Measurements from ENCODE around the gene HFM1.
A peak's percentile ranks its signal among the peaks of the same experiment; 100 is the strongest.
"Not testable (repeated sequence)": the region's sequence is repeated elsewhere in the genome, so short reads cannot be mapped to it uniquely, and the experiment has no call there.

Gene HFM1

DNA sequence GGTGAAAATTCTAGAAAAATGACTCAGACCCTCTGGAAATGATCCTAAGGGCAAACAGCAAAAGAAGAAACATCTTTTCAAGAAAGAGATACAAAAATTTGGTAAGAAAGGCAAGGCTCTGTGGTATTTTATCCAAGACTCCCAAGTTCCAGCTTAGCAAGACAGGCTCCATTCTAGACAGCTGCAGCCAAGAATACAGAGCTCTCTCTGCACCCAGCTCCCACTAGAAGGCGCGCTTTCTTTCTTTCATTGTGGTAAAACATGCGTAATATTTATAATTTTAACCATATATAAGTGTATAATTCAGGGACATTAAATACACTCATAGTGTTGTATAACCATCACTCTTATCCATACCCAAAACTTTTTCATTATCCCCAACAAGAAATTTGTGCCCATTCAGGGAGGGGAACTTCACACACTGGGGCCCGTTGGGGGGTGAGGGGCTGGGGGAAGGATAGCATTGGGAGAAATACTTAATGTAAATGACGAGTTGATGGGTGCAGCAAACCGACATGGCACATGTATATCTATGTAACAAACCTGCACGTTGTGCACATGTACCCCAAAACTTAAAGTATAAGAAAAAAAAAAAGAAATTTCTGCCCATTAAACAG lies 2.2 kb upstream of the HFM1 start:
- DNase-seq (ENCODE audit: low read depth, low spot score), result no peak
- Histone ChIP-seq H3K27me3 (ENCODE audit: control insufficient read depth, insufficient read depth, low read length) (no peaks in the 10 kb centered on the region), H3K4me1 (ENCODE audit: control insufficient read depth, insufficient read depth, low read length) (no peaks in the 10 kb centered on the region), H3K27ac (ENCODE audit: low read length) (no peak overlapping the region), H3K4me3 (ENCODE audit: low read length) (no peak overlapping the region), H3K9me3 (ENCODE audit: control insufficient read depth, insufficient read depth, low read length) (no peaks in the 10 kb centered on the region), H3K36me3 (ENCODE audit: control insufficient read depth, insufficient read depth, low read length) (no peaks in the 10 kb centered on the region)
- no CpG with 5 or more reads among the region's 7 CpGs for WGBS (ENCODE audit: insufficient coverage, insufficient read length)

DNA sequence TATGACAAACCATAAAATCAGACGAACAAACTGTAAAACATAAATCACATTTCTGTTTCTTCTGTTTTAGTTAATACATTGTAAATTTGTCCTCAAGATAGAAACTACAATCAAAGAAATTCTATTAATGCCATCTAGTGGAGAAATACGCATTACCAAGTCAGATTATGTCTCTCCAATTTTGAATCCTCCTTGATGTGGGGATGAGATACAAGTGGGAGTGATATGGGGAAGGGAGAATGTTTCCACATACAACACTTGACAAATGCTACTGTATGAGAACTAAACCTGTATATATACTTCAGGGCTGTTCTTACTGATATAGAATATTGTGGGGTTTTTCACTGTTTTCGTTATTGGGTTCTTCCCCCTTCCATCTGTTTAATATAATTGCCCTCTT lies 2.6 kb downstream of the HFM1 start:
- no peaks in the 10 kb centered on the region for H3K9me3 ChIP-seq (ENCODE audit: control insufficient read depth, insufficient read depth, low read length)
- WGBS (ENCODE audit: insufficient coverage, insufficient read length), result 100% methylated on average over 1 of the region's 3 CpGs
- no peaks in the 10 kb centered on the region for H3K36me3 ChIP-seq (ENCODE audit: control insufficient read depth, insufficient read depth, low read length)
- H3K4me1 ChIP-seq (ENCODE audit: control insufficient read depth, insufficient read depth, low read length), result no peaks in the 10 kb centered on the region
- no peak overlapping the region for H3K4me3 ChIP-seq (ENCODE audit: low read length)
- no peak overlapping the region for H3K27ac ChIP-seq (ENCODE audit: low read length)
- no peaks in the 10 kb centered on the region for H3K27me3 ChIP-seq (ENCODE audit: control insufficient read depth, insufficient read depth, low read length)
- DNase-seq (ENCODE audit: low read depth, low spot score), result no peak

DNA sequence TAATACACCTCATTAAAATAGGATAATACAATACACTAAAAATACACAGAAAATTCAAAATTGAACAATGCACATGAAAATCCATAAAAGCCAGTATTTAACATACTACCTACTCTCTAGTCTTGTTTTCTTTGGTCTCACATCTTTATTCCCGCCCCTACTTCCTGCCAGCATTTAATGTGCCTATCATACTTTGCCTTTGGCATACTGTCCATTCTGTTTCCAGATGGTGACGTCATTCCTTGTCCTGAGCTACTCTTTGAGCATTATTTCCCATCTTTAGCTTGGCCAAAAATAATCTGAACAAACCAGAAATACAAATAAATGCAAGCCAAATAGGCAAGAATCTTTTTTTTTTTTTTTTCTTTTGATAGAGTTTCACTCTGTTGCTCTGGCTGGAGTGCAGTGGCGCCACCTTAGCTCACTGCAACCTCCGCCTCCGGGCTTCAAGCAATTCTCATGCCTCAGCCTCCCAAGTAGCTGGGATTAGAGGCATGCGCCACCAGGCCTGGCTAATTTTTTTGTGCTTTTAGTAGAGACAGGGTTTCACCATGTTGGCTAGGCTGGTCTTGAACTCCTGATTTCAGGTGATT lies 4.4 kb downstream of the HFM1 start:
- no peaks in the 10 kb centered on the region for H3K4me1 ChIP-seq (ENCODE audit: control insufficient read depth, insufficient read depth, low read length)
- WGBS (ENCODE audit: insufficient coverage, insufficient read length), result no CpG with 5 or more reads among the region's 6 CpGs
- no peak overlapping the region for H3K27ac ChIP-seq (ENCODE audit: low read length)
- H3K36me3 ChIP-seq (ENCODE audit: control insufficient read depth, insufficient read depth, low read length), result no peaks in the 10 kb centered on the region
- no peak overlapping the region for H3K4me3 ChIP-seq (ENCODE audit: low read length)
- no peaks in the 10 kb centered on the region for H3K27me3 ChIP-seq (ENCODE audit: control insufficient read depth, insufficient read depth, low read length)
- no peaks in the 10 kb centered on the region for H3K9me3 ChIP-seq (ENCODE audit: control insufficient read depth, insufficient read depth, low read length)
- DNase-seq (ENCODE audit: low read depth, low spot score), result peak; percentile 1

DNA sequence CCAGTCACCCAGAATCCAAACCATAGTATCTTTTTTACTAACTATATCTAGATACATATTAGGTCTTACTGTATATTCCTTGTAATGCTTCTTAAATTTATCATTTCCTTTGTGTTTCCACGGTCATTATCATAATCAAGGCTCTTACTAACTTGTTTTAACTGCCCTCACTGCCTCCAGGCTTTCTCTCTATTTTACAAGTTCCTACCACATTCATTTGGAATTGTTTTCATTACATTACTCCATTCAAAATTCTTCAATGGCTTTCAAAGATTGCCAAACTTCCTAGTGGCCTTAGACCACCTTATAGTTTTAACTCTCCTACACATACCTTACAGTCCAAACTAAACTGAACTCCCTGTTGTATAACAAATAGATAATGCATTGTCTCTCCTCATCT lies 6.3 kb downstream of the HFM1 start:
- Histone ChIP-seq H3K36me3 (ENCODE audit: control insufficient read depth, insufficient read depth, low read length) (no peaks in the 10 kb centered on the region), H3K27me3 (ENCODE audit: control insufficient read depth, insufficient read depth, low read length) (no peaks in the 10 kb centered on the region), H3K9me3 (ENCODE audit: control insufficient read depth, insufficient read depth, low read length) (no peaks in the 10 kb centered on the region), H3K27ac (ENCODE audit: low read length) (no peak overlapping the region), H3K4me3 (ENCODE audit: low read length) (no peak overlapping the region), H3K4me1 (ENCODE audit: control insufficient read depth, insufficient read depth, low read length) (no peaks in the 10 kb centered on the region)
- no peak for DNase-seq (ENCODE audit: low read depth, low spot score)
- WGBS (ENCODE audit: insufficient coverage, insufficient read length), result no CpG with 5 or more reads among the region's 1 CpG

DNA sequence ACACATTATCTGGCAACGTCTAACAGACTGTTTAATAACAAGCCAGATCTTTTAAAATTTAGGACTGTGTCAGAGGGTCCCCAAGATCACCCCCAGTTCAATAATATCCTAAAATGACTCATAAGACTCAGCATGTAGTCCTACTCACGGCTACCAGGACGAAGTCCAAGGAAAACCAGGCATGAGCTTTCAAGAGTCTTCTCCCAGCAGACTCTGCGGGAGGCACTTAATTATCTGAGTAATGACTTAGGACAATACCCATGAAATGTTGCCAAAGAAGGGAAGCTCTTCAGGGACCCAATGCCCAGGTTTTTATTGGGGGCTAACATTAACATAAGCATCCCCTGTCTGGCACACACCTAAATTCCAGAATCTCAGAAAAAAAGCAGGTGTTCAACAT lies 7.0 kb downstream of the HFM1 start:
- Histone ChIP-seq H3K9me3 (ENCODE audit: control insufficient read depth, insufficient read depth, low read length) (no peaks in the 10 kb centered on the region), H3K4me3 (ENCODE audit: low read length) (no peak overlapping the region), H3K27ac (ENCODE audit: low read length) (no peak overlapping the region), H3K27me3 (ENCODE audit: control insufficient read depth, insufficient read depth, low read length) (no peaks in the 10 kb centered on the region), H3K4me1 (ENCODE audit: control insufficient read depth, insufficient read depth, low read length) (no peaks in the 10 kb centered on the region), H3K36me3 (ENCODE audit: control insufficient read depth, insufficient read depth, low read length) (no peaks in the 10 kb centered on the region)
- DNase-seq (ENCODE audit: low read depth, low spot score), result no peak
- no CpG with 5 or more reads among the region's 4 CpGs for WGBS (ENCODE audit: insufficient coverage, insufficient read length)

DNA sequence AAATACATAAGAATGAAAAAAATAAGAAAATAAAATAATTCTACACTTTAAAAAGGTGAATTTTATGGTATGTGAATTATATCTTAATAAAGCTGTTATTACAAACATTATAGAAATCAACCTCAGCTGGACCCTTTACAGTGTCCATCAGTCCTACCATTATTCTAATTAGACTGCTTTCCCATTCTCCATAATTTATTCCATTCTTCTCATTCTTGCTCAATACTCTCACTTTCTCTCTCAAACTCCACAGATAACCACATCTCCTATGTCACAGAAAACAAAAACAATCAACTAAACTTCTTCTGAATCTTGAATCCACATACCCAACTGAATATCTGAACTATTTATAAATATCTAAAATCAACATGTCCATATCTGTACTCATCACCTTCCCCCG lies 11.6 kb downstream of the HFM1 start:
- Histone ChIP-seq H3K9me3 (ENCODE audit: control insufficient read depth, insufficient read depth, low read length) (no peaks in the 10 kb centered on the region), H3K4me1 (ENCODE audit: control insufficient read depth, insufficient read depth, low read length) (no peaks in the 10 kb centered on the region), H3K36me3 (ENCODE audit: control insufficient read depth, insufficient read depth, low read length) (no peaks in the 10 kb centered on the region), H3K27me3 (ENCODE audit: control insufficient read depth, insufficient read depth, low read length) (no peaks in the 10 kb centered on the region), H3K4me3 (ENCODE audit: low read length) (no peak overlapping the region), H3K27ac (ENCODE audit: low read length) (no peak overlapping the region)
- DNase-seq (ENCODE audit: low read depth, low spot score), result no peak
- WGBS (ENCODE audit: insufficient coverage, insufficient read length), result 100% methylated on average over 1 of the region's 1 CpG

DNA sequence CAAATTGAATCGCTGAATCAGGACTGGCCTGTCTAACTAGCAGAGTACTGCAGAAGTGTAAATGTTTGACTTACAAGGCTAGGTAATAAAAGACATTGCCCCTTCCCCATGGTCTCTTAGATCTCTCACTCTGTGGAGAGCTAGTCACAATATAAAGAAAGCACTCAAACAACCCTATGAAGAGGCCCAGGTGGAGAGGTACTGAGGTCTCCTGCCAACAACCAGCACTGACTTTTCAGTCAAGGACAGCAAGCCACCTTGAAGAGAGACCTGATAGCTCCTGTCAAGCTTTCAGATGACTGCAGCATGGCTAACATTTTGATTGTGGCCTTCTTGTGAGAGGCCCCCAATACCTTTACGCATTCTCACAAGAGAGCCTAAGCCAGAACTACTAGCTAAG lies 18.5 kb downstream of the HFM1 start:
- no peaks in the 10 kb centered on the region for H3K4me1 ChIP-seq (ENCODE audit: control insufficient read depth, insufficient read depth, low read length)
- H3K36me3 ChIP-seq (ENCODE audit: control insufficient read depth, insufficient read depth, low read length), result no peaks in the 10 kb centered on the region
- no CpG with 5 or more reads among the region's 2 CpGs for WGBS (ENCODE audit: insufficient coverage, insufficient read length)
- no peak overlapping the region for H3K27ac ChIP-seq (ENCODE audit: low read length)
- H3K4me3 ChIP-seq (ENCODE audit: low read length), result no peak overlapping the region
- no peaks in the 10 kb centered on the region for H3K27me3 ChIP-seq (ENCODE audit: control insufficient read depth, insufficient read depth, low read length)
- no peak for DNase-seq (ENCODE audit: low read depth, low spot score)
- no peaks in the 10 kb centered on the region for H3K9me3 ChIP-seq (ENCODE audit: control insufficient read depth, insufficient read depth, low read length)

DNA sequence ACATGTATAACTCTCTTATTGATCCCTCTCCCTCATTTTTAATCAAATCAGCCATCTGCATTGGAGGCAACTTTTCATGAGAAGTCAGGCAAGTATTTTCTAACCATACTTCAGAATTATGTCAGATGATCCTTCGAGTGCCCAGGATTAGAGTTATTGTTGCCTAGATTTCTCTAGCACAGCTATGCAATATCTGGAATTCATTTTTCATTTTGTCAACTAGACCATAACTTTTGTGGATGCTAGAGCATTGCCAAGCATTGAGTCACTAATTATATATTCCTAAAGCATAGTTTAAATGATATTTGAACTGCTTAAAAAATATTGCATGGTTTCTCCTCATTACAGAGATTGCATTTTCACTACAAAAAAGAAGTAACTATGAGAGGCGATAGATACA lies 21.2 kb downstream of the HFM1 start:
- H3K36me3 ChIP-seq (ENCODE audit: control insufficient read depth, insufficient read depth, low read length), result no peaks in the 10 kb centered on the region
- no peaks in the 10 kb centered on the region for H3K27me3 ChIP-seq (ENCODE audit: control insufficient read depth, insufficient read depth, low read length)
- no peak overlapping the region for H3K4me3 ChIP-seq (ENCODE audit: low read length)
- WGBS (ENCODE audit: insufficient coverage, insufficient read length), result no CpG with 5 or more reads among the region's 2 CpGs
- no peak for DNase-seq (ENCODE audit: low read depth, low spot score)
- H3K27ac ChIP-seq (ENCODE audit: low read length), result no peak overlapping the region
- H3K9me3 ChIP-seq (ENCODE audit: control insufficient read depth, insufficient read depth, low read length), result no peaks in the 10 kb centered on the region
- no peaks in the 10 kb centered on the region for H3K4me1 ChIP-seq (ENCODE audit: control insufficient read depth, insufficient read depth, low read length)

DNA sequence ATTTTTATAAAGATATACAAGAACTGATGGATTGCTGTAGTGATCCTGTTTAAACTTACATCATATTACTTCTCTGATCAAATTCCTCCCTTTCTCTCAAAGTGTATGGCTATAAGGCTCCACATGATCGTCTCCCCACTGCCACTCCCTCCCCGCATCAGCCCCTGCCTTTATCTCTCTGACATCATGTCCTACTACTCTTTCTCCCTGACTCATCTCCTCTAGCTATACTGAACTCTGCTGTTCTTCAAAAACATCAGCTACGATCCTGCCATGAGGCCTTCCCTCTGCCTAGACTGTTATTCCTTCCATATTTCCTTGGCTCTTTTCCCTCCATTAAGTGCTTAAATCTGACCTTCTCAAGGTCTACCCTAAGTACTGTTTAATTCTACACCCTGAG lies 22.8 kb downstream of the HFM1 start:
- Histone ChIP-seq H3K9me3 (ENCODE audit: control insufficient read depth, insufficient read depth, low read length) (no peaks in the 10 kb centered on the region), H3K27me3 (ENCODE audit: control insufficient read depth, insufficient read depth, low read length) (no peaks in the 10 kb centered on the region), H3K4me3 (ENCODE audit: low read length) (no peak overlapping the region), H3K36me3 (ENCODE audit: control insufficient read depth, insufficient read depth, low read length) (no peaks in the 10 kb centered on the region), H3K27ac (ENCODE audit: low read length) (no peak overlapping the region), H3K4me1 (ENCODE audit: control insufficient read depth, insufficient read depth, low read length) (no peaks in the 10 kb centered on the region)
- no CpG with 5 or more reads among the region's 3 CpGs for WGBS (ENCODE audit: insufficient coverage, insufficient read length)
- no peak for DNase-seq (ENCODE audit: low read depth, low spot score)

DNA sequence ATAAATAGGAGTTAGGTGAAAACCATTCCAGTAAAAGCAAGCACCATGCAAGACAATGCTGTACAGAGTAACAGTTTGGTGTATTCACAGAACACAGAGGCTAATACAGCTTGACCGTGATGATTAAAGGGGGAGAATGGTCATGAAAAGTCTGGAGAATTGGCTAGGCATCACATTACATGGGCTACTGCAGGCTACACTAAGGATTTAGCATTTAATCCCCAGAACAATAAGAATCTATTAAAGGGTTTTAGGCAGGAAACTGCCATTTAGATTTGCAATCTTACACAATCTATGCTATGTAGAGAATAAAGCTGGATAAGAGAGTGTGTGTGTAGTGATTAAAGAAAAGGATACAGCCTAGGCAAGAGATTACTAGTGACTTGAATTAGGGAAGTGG lies 30.6 kb downstream of the HFM1 start:
- Histone ChIP-seq H3K4me3 (ENCODE audit: low read length) (no peak overlapping the region), H3K4me1 (ENCODE audit: control insufficient read depth, insufficient read depth, low read length) (no peaks in the 10 kb centered on the region), H3K27ac (ENCODE audit: low read length) (no peak overlapping the region), H3K9me3 (ENCODE audit: control insufficient read depth, insufficient read depth, low read length) (no peaks in the 10 kb centered on the region), H3K27me3 (ENCODE audit: control insufficient read depth, insufficient read depth, low read length) (no peaks in the 10 kb centered on the region), H3K36me3 (ENCODE audit: control insufficient read depth, insufficient read depth, low read length) (no peaks in the 10 kb centered on the region)
- WGBS (ENCODE audit: insufficient coverage, insufficient read length), result no CpG with 5 or more reads among the region's 1 CpG
- no peak for DNase-seq (ENCODE audit: low read depth, low spot score)

DNA sequence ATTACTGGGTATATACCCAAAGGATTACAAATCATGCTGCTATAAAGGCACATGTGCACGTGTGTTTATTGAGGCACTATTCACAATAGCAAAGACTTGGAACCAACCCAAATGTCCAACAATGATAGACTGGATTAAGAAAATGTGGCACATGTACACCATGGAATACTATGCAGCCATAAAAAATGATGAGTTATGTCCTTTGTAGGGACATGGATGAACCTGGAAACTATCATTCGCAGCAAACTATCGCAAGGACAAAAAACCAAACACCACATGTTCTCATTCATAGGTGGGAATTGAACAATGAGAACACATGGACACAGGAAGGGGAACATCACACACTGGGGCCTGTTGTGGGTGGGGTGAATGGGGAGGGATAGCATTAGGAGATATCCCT lies 32.4 kb downstream of the HFM1 start:
- not testable (repeated sequence) for H3K36me3 ChIP-seq (ENCODE audit: control insufficient read depth, insufficient read depth, low read length); H3K27me3 ChIP-seq (ENCODE audit: control insufficient read depth, insufficient read depth, low read length); H3K27ac ChIP-seq (ENCODE audit: low read length); H3K4me3 ChIP-seq (ENCODE audit: low read length); H3K9me3 ChIP-seq (ENCODE audit: control insufficient read depth, insufficient read depth, low read length); H3K4me1 ChIP-seq (ENCODE audit: control insufficient read depth, insufficient read depth, low read length); DNase-seq (ENCODE audit: low read depth, low spot score)
- WGBS (ENCODE audit: insufficient coverage, insufficient read length), result no CpG with 5 or more reads among the region's 3 CpGs

Data from iPS DF 6.9 (cell line).